HCT116 (cell line): ENCODE results near the gene TCP1. TPM values are rescaled to one million over a fixed set of nuclear protein-coding genes. Genes with fewer than 3 reads are reported as not detected.

Source experiments
- ATAC-seq: fragments of 200-7000 bp; cut with Tn5 transposase; 2 replicates; pipeline ENCODE4 v1.9.1; 2020; ENCODE audit warnings: mild to moderate bottlenecking, moderate library complexity
- BruUV-seq: library from RNA; stranded (reverse); fragments of 400-500 nt; replicated peaks from 2 replicates; lab custom pipeline; 2021; lab: Mats Ljungman, UMichigan
- CTCF ChIA-PET: fragments of 300-600 bp; sonication (Branson Sonifier 250); formaldehyde crosslinking; loops from one replicate; lab custom pipeline; 2021; ENCODE audit warnings: antibody characterized with exemption; lab: Charles Lee
- POLR2A ChIA-PET: fragments of 300-600, 350-600 bp; sonication (Branson Sonifier 250); formaldehyde crosslinking; loops from one replicate; lab custom pipeline; 2021; ENCODE audit warnings: antibody characterized with exemption; lab: Charles Lee
- RAD21 ChIA-PET, 2 experiments: fragments of 300-600 bp; sonication (Branson Sonifier 250); formaldehyde crosslinking; loops; one replicate each; lab custom pipeline; 2023; ENCODE audit warnings: low total read pairs in 2 of 2; ENCODE audit not compliant: uncharacterized antibody in 2 of 2, unreplicated experiment in 2 of 2, low non-redundant PET in 1 of 2; lab: Charles Lee
- DNase-seq: peaks from one replicate; pipeline ENCODE4 v3.0.0-alpha.2; 2010; ENCODE audit warnings: low read depth, low spot score
- H2AFZ ChIP-seq: fragments of 200-600 bp; shearing (Covaris generic), sonication (generic); 2 replicates; pipeline ENCODE4 v1.6.1; 2017; ENCODE audit warnings: low read depth, mixed run types, mixed read lengths, antibody characterized with exemption, low read length; ENCODE audit not compliant: poor library complexity, severe bottlenecking
- H3K27ac ChIP-seq: 2 replicates; pipeline ENCODE4 v1.5.1; 2012; ENCODE audit warnings: low read depth, low read length
- H3K27me3 ChIP-seq: fragments of 200-600 bp; sonication (generic); 2 replicates; pipeline ENCODE4 v1.6.1; 2016; ENCODE audit warnings: mixed run types, low read length, mixed read lengths; ENCODE audit not compliant: insufficient read depth
- H3K36me3 ChIP-seq, 2 experiments: fragments of 200-500 bp in 1 of 2; fragments of 200-600 bp in 1 of 2; sonication (Bioruptor generic) in 1 of 2; sonication (generic) in 1 of 2; 2 replicates each; pipeline versions ENCODE4 v1.5.1 to v1.6.1; 2014 to 2016; ENCODE audit warnings: low read length in 2 of 2, inconsistent platforms in 1 of 2, mixed read lengths in 1 of 2, mixed run types in 1 of 2; ENCODE audit not compliant: insufficient read depth in 2 of 2, control insufficient read depth in 1 of 2
- H3K4me1 ChIP-seq, 2 experiments: fragments of 200-600 bp in 1 of 2; sonication (generic) in 1 of 2; 2 replicates each; pipeline versions ENCODE4 v1.5.1 to v1.6.1; 2012 to 2017; ENCODE audit warnings: low read length in 2 of 2, inconsistent platforms in 1 of 2, mild to moderate bottlenecking in 1 of 2, mixed read lengths in 1 of 2, mixed run types in 1 of 2, moderate library complexity in 1 of 2; ENCODE audit not compliant: insufficient read depth in 2 of 2, control insufficient read depth in 1 of 2
- H3K4me2 ChIP-seq: fragments of 200-600 bp; sonication (generic); 2 replicates; pipeline ENCODE4 v1.6.1; 2017; ENCODE audit warnings: mixed run types, low read length, mixed read lengths
- H3K4me3 ChIP-seq, 2 experiments: fragments of 200-600 bp in 1 of 2; sonication (generic) in 1 of 2; replicated peaks in 1 of 2; 2 replicates each; pipeline ENCODE4 v1.5.1; 2011 to 2016; ENCODE audit warnings: low read length in 2 of 2, control low read depth in 1 of 2, low read depth in 1 of 2, mild to moderate bottlenecking in 1 of 2, mixed read lengths in 1 of 2, mixed run types in 1 of 2
- H3K79me2 ChIP-seq: fragments of 200-600 bp; sonication (generic); 2 replicates; pipeline ENCODE4 v1.6.1; 2017; ENCODE audit warnings: mild to moderate bottlenecking, mixed run types, low read length, moderate library complexity, mixed read lengths; ENCODE audit not compliant: insufficient read depth
- H3K9ac ChIP-seq: fragments of 200-600 bp; sonication (generic); 2 replicates; pipeline ENCODE4 v1.6.1; 2016; ENCODE audit warnings: low read length, mixed read lengths
- H3K9me2 ChIP-seq: fragments of 200-600 bp; sonication (generic), shearing (Covaris generic); 2 replicates; pipeline ENCODE4 v1.6.1; 2017; ENCODE audit warnings: mixed run types, mild to moderate bottlenecking, moderate library complexity; ENCODE audit not compliant: insufficient read depth
- H3K9me3 ChIP-seq, 2 experiments: fragments of 200-500 bp in 1 of 2; fragments of 200-600 bp in 1 of 2; sonication (Bioruptor generic) in 1 of 2; sonication (generic) in 1 of 2; 2 replicates each; pipeline ENCODE4 v1.6.1; 2014 to 2017; ENCODE audit warnings: low read length in 2 of 2, mixed read lengths in 2 of 2, inconsistent platforms in 1 of 2, low read depth in 1 of 2, mild to moderate bottlenecking in 1 of 2, mixed run types in 1 of 2, moderate library complexity in 1 of 2; ENCODE audit not compliant: control insufficient read depth in 1 of 2, insufficient read depth in 1 of 2
- H4K20me1 ChIP-seq: fragments of 200-600 bp; sonication (generic), shearing (Covaris generic); 2 replicates; pipeline ENCODE4 v1.6.1; 2017; ENCODE audit warnings: mixed run types, mild to moderate bottlenecking, moderate library complexity; ENCODE audit not compliant: insufficient read depth
- ATF3 ChIP-seq: IDR thresholded peaks from 2 replicates; pipeline ENCODE4 v1.6.1; 2012
- CBX3 ChIP-seq: IDR thresholded peaks from 2 replicates; pipeline ENCODE4 v1.6.1; 2012; ENCODE audit warnings: low read depth
- CEBPB ChIP-seq: IDR thresholded peaks from 2 replicates; pipeline ENCODE4 v1.6.1; 2012; ENCODE audit warnings: low read depth
- CTCF ChIP-seq, 3 experiments: fragments of 200-600 bp in 1 of 3; sonication (generic) in 1 of 3; IDR thresholded peaks in 2 of 3; conservative IDR thresholded peaks in 1 of 3; 2 replicates each; pipeline ENCODE4 v1.5.1; 2012 to 2017; ENCODE audit warnings: low read depth in 2 of 3, low read length in 2 of 3, antibody characterized with exemption in 1 of 3, borderline replicate concordance in 1 of 3, control low read depth in 1 of 3, mild to moderate bottlenecking in 1 of 3, mixed read lengths in 1 of 3, mixed run types in 1 of 3, moderate library complexity in 1 of 3; ENCODE audit not compliant: insufficient read depth in 1 of 3
- EGR1 ChIP-seq: IDR thresholded peaks from 2 replicates; pipeline ENCODE4 v1.6.1; 2012; ENCODE audit warnings: low read depth
- ELF1 ChIP-seq: IDR thresholded peaks from 2 replicates; pipeline ENCODE4 v1.6.1; 2012; ENCODE audit warnings: low read depth, borderline replicate concordance
- EZH2 ChIP-seq: fragments of 200-600 bp; sonication (generic); IDR thresholded peaks from 2 replicates; pipeline ENCODE4 v1.6.1; 2017; ENCODE audit warnings: antibody characterized with exemption, mixed run types
- EZH2phosphoT487 ChIP-seq: fragments of 200-600 bp; IDR thresholded peaks from 2 replicates; pipeline ENCODE4 v1.6.1; 2018; ENCODE audit warnings: antibody characterized with exemption, borderline replicate concordance
- JUND ChIP-seq: IDR thresholded peaks from 2 replicates; pipeline ENCODE4 v1.6.1; 2012
- MAX ChIP-seq: IDR thresholded peaks from 2 replicates; pipeline ENCODE4 v1.6.1; 2012
- RAD21 ChIP-seq: IDR thresholded peaks from 2 replicates; pipeline ENCODE4 v1.6.1; 2012; ENCODE audit warnings: low read depth, mild to moderate bottlenecking
- SRF ChIP-seq: IDR thresholded peaks from 2 replicates; pipeline ENCODE4 v1.6.1; 2012; ENCODE audit warnings: low read depth
- YY1 ChIP-seq: IDR thresholded peaks from 2 replicates; pipeline ENCODE4 v1.6.1; 2011; ENCODE audit warnings: low read length, low read depth, moderate library complexity, mild to moderate bottlenecking; ENCODE audit not compliant: insufficient replicate concordance; ENCODE audit errors: extremely low read depth
- ZBTB33 ChIP-seq: IDR thresholded peaks from 2 replicates; pipeline ENCODE4 v1.6.1; 2011; ENCODE audit warnings: mild to moderate bottlenecking, low read length, moderate library complexity; ENCODE audit not compliant: insufficient replicate concordance; ENCODE audit errors: extremely low read depth
- intact Hi-C: fragments of 100-400 bp; cut with micrococcal nuclease; formaldehyde crosslinking; loops from 2 replicates; pipeline ENCODE4 v1.10.0; 2022
- total RNA-seq: library from RNA; stranded (reverse); gene quantifications from one replicate; pipeline ENCODE4 v1.2.1, GENCODE V29; 2021; ENCODE audit not compliant: unreplicated experiment

Gene TCP1
- total RNA-seq, 1 experiment from 2014 or later, result 447 TPM

DNA sequence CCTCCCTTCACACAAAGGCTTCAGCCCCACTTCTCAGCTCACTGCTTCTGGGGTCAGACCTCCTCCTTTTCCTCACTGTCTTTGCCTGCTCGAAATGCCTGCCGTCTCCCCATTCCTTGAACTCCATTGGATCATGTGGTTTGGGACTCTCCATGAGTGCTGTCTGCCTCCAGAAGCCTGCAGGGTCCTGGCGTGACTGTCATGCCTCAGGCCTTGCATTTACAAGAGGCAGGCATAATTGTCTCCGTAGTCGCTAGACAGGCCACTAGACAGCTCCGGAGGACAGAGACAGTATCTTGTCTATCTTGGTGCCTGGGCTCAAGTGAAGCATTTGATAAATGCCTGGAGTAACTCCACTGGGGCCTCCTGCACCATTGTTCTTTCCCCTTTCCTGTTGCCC is 26.0 kb upstream of the TCP1 start (continued):
- no peak for TF ChIP-seq ZBTB33
- no peak for TF ChIP-seq JUND
- no peak for TF ChIP-seq CBX3
- TF ChIP-seq YY1, result no peak
- TF ChIP-seq ATF3, result no peak
- TF ChIP-seq, all 23 proteins: peak for 0

- Histone ChIP-seq H3K4me2 (no peak overlapping the region), H3K4me3 (no peak overlapping the region), H4K20me1 (no peaks in the 10 kb centered on the region), H3K79me2 (no peaks in the 10 kb centered on the region), H3K36me3 (no peaks in the 10 kb centered on the region), H3K9me2 (no peaks in the 10 kb centered on the region), H3K9ac (no peak overlapping the region), H3K9me3 (no peaks in the 10 kb centered on the region), H3K27ac (no peak overlapping the region), H2AFZ (no peak overlapping the region), H3K4me1 (no peaks in the 10 kb centered on the region), H3K27me3 (no peaks in the 10 kb centered on the region)
- no peak for ATAC-seq
- no peak for DNase-seq
- no TSS peak for BruUV-seq
- RAD21 ChIA-PET, result no interaction called here
- TF ChIP-seq CEBPB (no peak), SRF (no peak), CTCF (IDR thresholded peaks at IDR 0.05 in 2 of 3, conservative IDR thresholded peaks at IDR 0.05 in 1 of 3; ENCODE audit: borderline replicate concordance in 1 of 3, insufficient read depth in 1 of 3, low read depth in 2 of 3, low read length in 2 of 3) (no peak), RAD21 (no peak), EGR1 (no peak), EZH2phosphoT487 (no peak), MAX (no peak), CBX3 (no peak), JUND (no peak), EZH2 (no peak), ELF1 (no peak), YY1 (no peak)
- CTCF ChIA-PET, result no interaction called here
- intact Hi-C loops, result no loop called here
- POLR2A ChIA-PET, result no interaction called here
These were observed 24.4 kb upstream of the TCP1 start for GRCh38 chr6:159813781-159814180.
